Ovary (tissue), 3 donors: ENCODE data around the gene PTPN12.
"Not testable (repeated sequence)": the region's sequence is repeated elsewhere in the genome, so short reads cannot be mapped to it uniquely, and the experiment has no call there.

Experiments
- POLR2A ChIP-seq: fragments of 450-650 bp; IDR thresholded peaks from one replicate; pipeline ENCODE4 v1.6.1; 2017; ENCODE audit warnings: antibody characterized with exemption, mild to moderate bottlenecking, moderate library complexity
- TF ChIP-seq, protein P1 (sequence below), 3 donors: fragments of 450-650 bp in 2 of 3; fragments of 200-600 bp in 1 of 3; IDR thresholded peaks; one replicate each; pipeline versions ENCODE4 v1.5.1 to v1.8.0; 2016 to 2022; ENCODE audit warnings: antibody characterized with exemption in 3 of 3, mild to moderate bottlenecking in 1 of 3
- donor health status: DM: no; HTN: no; CAD: no.

DNA sequence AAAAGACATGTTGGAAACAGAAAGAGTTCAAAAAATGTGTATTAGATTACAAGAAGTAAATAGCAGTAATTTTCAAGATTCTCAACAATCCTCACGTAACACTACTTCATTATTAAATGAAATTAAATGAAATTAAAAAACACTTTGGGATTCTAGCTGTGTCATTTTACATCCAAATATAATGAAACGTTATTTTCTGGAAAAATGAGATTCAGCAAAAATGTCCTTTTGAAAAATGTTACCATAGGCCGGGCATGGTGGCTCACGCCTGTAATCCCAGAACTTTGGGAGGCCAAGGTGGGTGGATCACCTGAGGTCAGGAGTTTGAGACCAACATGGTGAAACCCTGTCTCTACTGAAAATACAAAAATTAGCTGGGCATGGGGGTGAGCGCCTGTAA is 15.6 kb upstream of the PTPN12 start:
- TF ChIP-seq, protein P1, sequence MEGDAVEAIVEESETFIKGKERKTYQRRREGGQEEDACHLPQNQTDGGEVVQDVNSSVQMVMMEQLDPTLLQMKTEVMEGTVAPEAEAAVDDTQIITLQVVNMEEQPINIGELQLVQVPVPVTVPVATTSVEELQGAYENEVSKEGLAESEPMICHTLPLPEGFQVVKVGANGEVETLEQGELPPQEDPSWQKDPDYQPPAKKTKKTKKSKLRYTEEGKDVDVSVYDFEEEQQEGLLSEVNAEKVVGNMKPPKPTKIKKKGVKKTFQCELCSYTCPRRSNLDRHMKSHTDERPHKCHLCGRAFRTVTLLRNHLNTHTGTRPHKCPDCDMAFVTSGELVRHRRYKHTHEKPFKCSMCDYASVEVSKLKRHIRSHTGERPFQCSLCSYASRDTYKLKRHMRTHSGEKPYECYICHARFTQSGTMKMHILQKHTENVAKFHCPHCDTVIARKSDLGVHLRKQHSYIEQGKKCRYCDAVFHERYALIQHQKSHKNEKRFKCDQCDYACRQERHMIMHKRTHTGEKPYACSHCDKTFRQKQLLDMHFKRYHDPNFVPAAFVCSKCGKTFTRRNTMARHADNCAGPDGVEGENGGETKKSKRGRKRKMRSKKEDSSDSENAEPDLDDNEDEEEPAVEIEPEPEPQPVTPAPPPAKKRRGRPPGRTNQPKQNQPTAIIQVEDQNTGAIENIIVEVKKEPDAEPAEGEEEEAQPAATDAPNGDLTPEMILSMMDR (IDR thresholded peaks at IDR 0.05) = not testable (repeated sequence)
- not testable (repeated sequence) for TF ChIP-seq POLR2A
